Neuronal stem cell (in vitro differentiated cells): ENCODE measurements around the gene SYT13.

ENCODE experiments used
- DNase-seq: peaks from one replicate; pipeline ENCODE4 v3.0.0-alpha.2; 2013; ENCODE audit warnings: low spot score
- H2AFZ ChIP-seq: one replicate; pipeline ENCODE4 v1.6.1; 2013; ENCODE audit warnings: mild to moderate bottlenecking, low read length, inconsistent platforms
- H2AK5ac ChIP-seq: 2 replicates; pipeline ENCODE4 v1.6.1; 2013; ENCODE audit warnings: low read depth, mild to moderate bottlenecking, inconsistent platforms, low read length, moderate library complexity, mixed read lengths
- H2BK120ac ChIP-seq: 2 replicates; pipeline ENCODE4 v1.6.1; 2013; ENCODE audit warnings: low read depth, mild to moderate bottlenecking, inconsistent platforms, low read length, moderate library complexity, mixed read lengths
- H2BK12ac ChIP-seq: one replicate; pipeline ENCODE4 v1.6.1; 2013; ENCODE audit warnings: low read length, inconsistent platforms
- H2BK15ac ChIP-seq: 2 replicates; pipeline ENCODE4 v1.6.1; 2013; ENCODE audit warnings: mild to moderate bottlenecking, low read length, inconsistent platforms, mixed read lengths
- H2BK5ac ChIP-seq: one replicate; pipeline ENCODE4 v1.6.1; 2013; ENCODE audit warnings: inconsistent platforms, mild to moderate bottlenecking, low read length, moderate library complexity
- H3K14ac ChIP-seq: one replicate; pipeline ENCODE4 v1.6.1; 2013; ENCODE audit warnings: low read length, inconsistent platforms
- H3K18ac ChIP-seq: 2 replicates; pipeline ENCODE4 v1.6.1; 2013; ENCODE audit warnings: low read length, inconsistent platforms
- H3K23ac ChIP-seq: 2 replicates; pipeline ENCODE4 v1.6.1; 2013; ENCODE audit warnings: low read depth, mild to moderate bottlenecking, mixed read lengths, low read length, inconsistent platforms; ENCODE audit not compliant: poor library complexity
- H3K27ac ChIP-seq: replicated peaks from 3 replicates; pipeline ENCODE4 v1.5.1; 2013; ENCODE audit warnings: low read length, inconsistent platforms
- H3K27me3 ChIP-seq, 3 experiments: 2 replicates each; pipeline ENCODE4 v1.6.1; 2013; ENCODE audit warnings: low read length in 3 of 3, mild to moderate bottlenecking in 2 of 3, inconsistent platforms in 1 of 3, low read depth in 1 of 3, mixed read lengths in 1 of 3, moderate library complexity in 1 of 3; ENCODE audit not compliant: control insufficient read depth in 3 of 3, insufficient read depth in 3 of 3
- H3K36me3 ChIP-seq, 2 donors: replicated peaks in 1 of 2; 2 replicates each; pipeline ENCODE4 v1.6.1; 2013; ENCODE audit warnings: low read length in 2 of 2; ENCODE audit not compliant: control insufficient read depth in 2 of 2, insufficient read depth in 2 of 2
- H3K4ac ChIP-seq: 2 replicates; pipeline ENCODE4 v1.6.1; 2013; ENCODE audit warnings: inconsistent platforms, mild to moderate bottlenecking, low read length, moderate library complexity
- H3K4me1 ChIP-seq, 2 donors: 1 replicate in 1 of 2; 2 replicates in 1 of 2; pipeline ENCODE4 v1.6.1; 2013; ENCODE audit warnings: low read length in 2 of 2, low read depth in 1 of 2; ENCODE audit not compliant: control insufficient read depth in 2 of 2, insufficient read depth in 1 of 2
- H3K4me2 ChIP-seq: one replicate; pipeline ENCODE4 v1.6.1; 2013; ENCODE audit warnings: mild to moderate bottlenecking, low read length, inconsistent platforms; ENCODE audit not compliant: insufficient read depth, poor library complexity, severe bottlenecking
- H3K4me3 ChIP-seq, 2 donors: 2 replicates each; pipeline ENCODE4 v1.5.1; 2013; ENCODE audit warnings: low read length in 2 of 2, mild to moderate bottlenecking in 2 of 2, inconsistent platforms in 1 of 2, moderate library complexity in 1 of 2
- H3K79me1 ChIP-seq: one replicate; pipeline ENCODE4 v1.6.1; 2013; ENCODE audit warnings: low read depth, mild to moderate bottlenecking, inconsistent platforms, low read length, moderate library complexity
- H3K9ac ChIP-seq: one replicate; pipeline ENCODE4 v1.6.1; 2013; ENCODE audit warnings: mild to moderate bottlenecking, low read depth, low read length, inconsistent platforms; ENCODE audit not compliant: poor library complexity
- H3K9me3 ChIP-seq, 2 donors: replicated peaks in 1 of 2; 2 replicates each; pipeline versions ENCODE3 to v1.6.1; 2013; ENCODE audit warnings: low read length in 2 of 2, mild to moderate bottlenecking in 2 of 2, inconsistent platforms in 1 of 2, low read depth in 1 of 2, mixed read lengths in 1 of 2, moderate library complexity in 1 of 2; ENCODE audit not compliant: control insufficient read depth in 2 of 2, insufficient read depth in 1 of 2
- H4K8ac ChIP-seq: one replicate; pipeline ENCODE4 v1.6.1; 2013; ENCODE audit warnings: low read depth, mild to moderate bottlenecking, inconsistent platforms, low read length, moderate library complexity
- H4K91ac ChIP-seq: one replicate; pipeline ENCODE4 v1.6.1; 2013; ENCODE audit warnings: low read length, low read depth, mild to moderate bottlenecking, inconsistent platforms; ENCODE audit not compliant: poor library complexity
- WGBS, 2 donors: extraction: QIAGEN DNeasy Blood & Tissue Kit; methylation state at CpG; one replicate each; pipeline ENCODE4 v1.1.7; 2013; ENCODE audit warnings: missing lambda C conversion rate in 2 of 2, mixed read lengths in 1 of 2; ENCODE audit not compliant: insufficient read length in 2 of 2, insufficient replicate concordance in 1 of 2; ENCODE audit errors: extremely low coverage in 2 of 2; 5-methylcytosine and 5-hydroxymethylcytosine counted together

SYT13 gene

DNA sequence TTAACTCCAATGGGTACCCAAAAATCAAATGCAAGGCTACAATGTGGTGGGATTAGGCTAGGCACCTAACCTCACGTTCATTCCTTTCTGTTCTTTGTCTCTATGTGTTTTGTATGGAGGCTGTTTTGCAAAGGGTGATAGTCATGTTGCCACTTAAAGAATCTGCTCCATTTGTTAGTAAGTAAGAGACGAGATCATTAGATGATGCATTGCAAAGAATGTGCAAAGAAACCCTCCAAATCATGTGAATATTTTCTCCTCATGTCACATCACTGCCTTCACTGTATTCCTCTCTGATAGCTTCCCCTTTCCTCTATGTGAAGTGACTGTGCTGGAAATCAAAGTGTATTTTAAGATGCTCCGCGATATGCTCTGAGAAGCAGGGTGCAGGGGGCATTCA, 11.9 kb downstream of the SYT13 start:
- no peak overlapping the region for H2BK5ac ChIP-seq
- H3K9me3 ChIP-seq, result no peaks in the 10 kb centered on the region
- no peaks in the 10 kb centered on the region for H3K79me1 ChIP-seq
- no peak overlapping the region for H3K4ac ChIP-seq
- no peak overlapping the region for H3K18ac ChIP-seq
- H3K4me2 ChIP-seq, result no peak overlapping the region
- H3K14ac ChIP-seq, result no peak overlapping the region
- no peak for DNase-seq
- no CpG with 5 or more reads among the region's 4 CpGs for WGBS, 2 donors
- no peak overlapping the region for H3K9ac ChIP-seq
- H3K27me3 ChIP-seq, result peaks cover 0 to 20% (median 0%) of the 10 kb centered on the region in 3 experiments
- no peak overlapping the region for H2AK5ac ChIP-seq
- H3K36me3 ChIP-seq, result no peaks in the 10 kb centered on the region
- H3K4me3 ChIP-seq, result no peak overlapping the region
- no peak overlapping the region for H2BK15ac ChIP-seq
- no peak overlapping the region for H2BK12ac ChIP-seq
- H3K27ac ChIP-seq, result no peak overlapping the region
- H4K8ac ChIP-seq, result no peak overlapping the region
- no peak overlapping the region for H2AFZ ChIP-seq
- H2BK120ac ChIP-seq, result no peak overlapping the region
- peaks cover 0 to 8% of the 10 kb centered on the region in 2 donors for H3K4me1 ChIP-seq
- H3K23ac ChIP-seq, result no peak overlapping the region
- no peak overlapping the region for H4K91ac ChIP-seq

DNA sequence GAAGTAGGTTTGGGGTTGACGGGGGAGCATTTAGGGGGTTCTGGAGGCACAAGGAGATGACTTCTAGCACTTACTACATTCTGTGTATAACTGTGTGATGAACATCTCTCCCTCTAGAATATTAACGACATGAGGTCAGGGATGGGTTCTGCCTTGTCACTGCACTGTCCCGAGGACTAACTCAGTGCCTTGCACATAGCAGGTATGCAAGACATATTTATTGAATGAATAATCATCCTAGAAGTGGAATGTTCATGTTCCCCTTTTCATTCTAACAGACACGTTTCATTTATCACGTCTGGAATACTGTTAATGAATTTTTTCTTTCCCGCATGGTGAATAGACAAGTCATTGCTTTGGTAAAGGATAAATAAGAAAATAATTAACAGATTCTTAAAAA, 12.6 kb downstream of the SYT13 start:
- H3K4me1 ChIP-seq, result peaks cover 0 to 3% of the 10 kb centered on the region in 2 donors
- H3K36me3 ChIP-seq, result no peaks in the 10 kb centered on the region
- H2AK5ac ChIP-seq, result no peak overlapping the region
- peaks cover 0 to 20% (median 0%) of the 10 kb centered on the region in 3 experiments for H3K27me3 ChIP-seq
- no CpG with 5 or more reads among the region's 6 CpGs for WGBS, 2 donors
- H2BK15ac ChIP-seq, result no peak overlapping the region
- no peak overlapping the region for H3K4me2 ChIP-seq
- H3K9me3 ChIP-seq, result no peaks in the 10 kb centered on the region
- H2AFZ ChIP-seq, result no peak overlapping the region
- no peak overlapping the region for H2BK120ac ChIP-seq
- H2BK12ac ChIP-seq, result no peak overlapping the region
- H3K9ac ChIP-seq, result no peak overlapping the region
- no peak overlapping the region for H3K14ac ChIP-seq
- no peak overlapping the region for H4K8ac ChIP-seq
- H3K4ac ChIP-seq, result no peak overlapping the region
- no peak overlapping the region for H3K23ac ChIP-seq
- no peaks in the 10 kb centered on the region for H3K79me1 ChIP-seq
- no peak overlapping the region for H4K91ac ChIP-seq
- no peak overlapping the region for H3K27ac ChIP-seq
- DNase-seq, result no peak
- no peak overlapping the region for H2BK5ac ChIP-seq
- no peak overlapping the region for H3K18ac ChIP-seq
- H3K4me3 ChIP-seq, result no peak overlapping the region

DNA sequence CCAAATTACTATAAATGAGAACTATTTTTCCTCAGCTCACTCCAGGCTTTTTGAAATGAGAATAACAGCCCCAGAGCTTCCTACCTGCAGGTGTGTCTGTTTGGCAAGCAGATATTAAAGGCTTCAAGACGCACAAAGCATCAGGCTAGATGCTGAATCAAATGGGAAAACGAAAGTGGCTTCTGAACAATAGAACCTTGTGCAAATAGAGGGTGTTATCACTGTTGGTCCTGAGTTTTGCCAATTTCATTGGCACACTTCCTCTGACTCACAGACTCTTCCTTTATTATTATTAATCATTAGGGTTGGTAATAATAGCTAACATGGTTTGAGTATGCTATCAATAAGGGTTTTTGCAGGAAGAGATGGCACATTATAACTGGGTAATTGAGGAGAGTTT, 13.4 kb downstream of the SYT13 start:
- no peak overlapping the region for H4K91ac ChIP-seq
- no peak overlapping the region for H2BK120ac ChIP-seq
- H3K18ac ChIP-seq, result no peak overlapping the region
- H2BK15ac ChIP-seq, result no peak overlapping the region
- H3K4me3 ChIP-seq, result no peak overlapping the region
- H2BK5ac ChIP-seq, result no peak overlapping the region
- no peak overlapping the region for H3K4me2 ChIP-seq
- no peak overlapping the region for H3K27ac ChIP-seq
- H3K23ac ChIP-seq, result no peak overlapping the region
- DNase-seq, result no peak
- no peaks in the 10 kb centered on the region for H3K36me3 ChIP-seq
- no peaks in the 10 kb centered on the region for H3K9me3 ChIP-seq
- H2BK12ac ChIP-seq, result no peak overlapping the region
- no peak overlapping the region for H4K8ac ChIP-seq
- no peak overlapping the region for H3K4ac ChIP-seq
- no peaks in the 10 kb centered on the region for H3K79me1 ChIP-seq
- no peak overlapping the region for H2AK5ac ChIP-seq
- H3K27me3 ChIP-seq, result peaks cover 0 to 20% (median 0%) of the 10 kb centered on the region in 3 experiments
- no CpG with 5 or more reads among the region's 2 CpGs for whole genome bisulfite sequencing, 2 donors
- H3K14ac ChIP-seq, result no peak overlapping the region
- no peak overlapping the region for H2AFZ ChIP-seq
- no peak overlapping the region for H3K9ac ChIP-seq
- peaks cover 0 to 4% of the 10 kb centered on the region in 2 donors for H3K4me1 ChIP-seq

DNA sequence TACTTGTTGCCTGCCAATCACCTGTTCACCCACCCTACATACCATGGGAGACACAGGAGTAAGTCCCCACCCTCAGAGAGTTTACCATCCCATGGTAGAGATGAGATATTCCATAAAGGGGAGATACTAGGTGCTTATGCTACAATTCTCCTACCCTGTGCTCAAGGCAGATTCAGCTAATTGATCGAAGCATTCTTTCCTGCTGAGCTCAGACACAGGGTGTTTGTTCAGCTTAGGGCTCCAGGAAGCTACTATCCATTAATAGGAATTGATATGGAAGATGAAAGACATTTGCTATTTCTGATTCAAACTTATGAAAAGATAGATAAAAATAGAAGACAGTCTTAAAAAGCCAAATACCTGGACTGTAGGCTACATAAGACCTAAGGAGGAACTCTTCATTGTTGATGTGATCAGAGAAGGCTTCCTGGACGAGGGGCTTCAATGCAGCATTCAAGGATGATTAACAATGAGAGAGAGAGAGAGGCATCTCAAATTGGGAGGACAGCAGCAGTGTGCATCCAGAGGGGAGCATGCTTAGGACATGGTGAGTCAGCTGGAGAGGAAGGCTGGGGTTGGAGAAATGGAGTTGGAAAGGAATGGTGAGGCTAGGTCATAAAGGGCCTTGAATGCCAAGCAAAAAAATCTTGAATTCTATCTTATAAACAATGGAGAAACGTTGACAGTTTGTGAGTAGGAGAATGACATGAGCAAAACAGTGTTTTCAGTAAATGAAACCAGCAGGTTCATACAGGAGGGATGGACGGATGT, 15.0 kb downstream of the SYT13 start:
- Histone ChIP-seq H3K4me3 (no peak overlapping the region), H3K4me1 (peaks cover 0 to 11% of the 10 kb centered on the region in 2 donors), H2BK120ac (no peak overlapping the region), H3K23ac (no peak overlapping the region), H3K27ac (no peak overlapping the region), H2AK5ac (no peak overlapping the region), H3K36me3 (no peaks in the 10 kb centered on the region), H3K4ac (no peak overlapping the region), H4K8ac (no peak overlapping the region), H2BK15ac (no peak overlapping the region), H3K79me1 (no peaks in the 10 kb centered on the region), H2BK5ac (no peak overlapping the region), H3K9me3 (no peaks in the 10 kb centered on the region), H3K4me2 (no peak overlapping the region), H3K14ac (no peak overlapping the region), H4K91ac (no peak overlapping the region), H3K9ac (no peak overlapping the region), H3K18ac (no peak overlapping the region), H3K27me3 (peaks cover 0 to 20% (median 0%) of the 10 kb centered on the region in 3 experiments), H2BK12ac (no peak overlapping the region), H2AFZ (no peak overlapping the region)
- no CpG with 5 or more reads among the region's 4 CpGs for WGBS, 2 donors
- no peak for DNase-seq
